ENCODE data around the gene SMPD3.

- TF ChIP-seq CTCF (IDR thresholded peaks at IDR 0.05; ENCODE audit: low read depth, low read length): no peak
- no peak for TF ChIP-seq EZH2phosphoT487 (IDR thresholded peaks at IDR 0.05; ENCODE audit: low read depth)
These were observed 52.5 kb downstream of the SMPD3 start for GRCh38 chr16:68395815-68396214.
